Karpas-422 (cell line): ENCODE measurements around the gene ACSBG1. TPM values are rescaled to one million over a fixed set of nuclear protein-coding genes. Genes with fewer than 3 reads are reported as not detected.

Experiments used
- DNase-seq: peaks from one replicate; pipeline ENCODE4 v3.0.0-alpha.2; 2015
- H2AFZ ChIP-seq: fragments of 200-600 bp; sonication (generic); 2 replicates; pipeline ENCODE4 v1.6.1; 2014; ENCODE audit warnings: antibody characterized with exemption, low read length, mixed read lengths
- H3K27ac ChIP-seq: fragments of 200-600 bp; sonication (generic); 2 replicates; pipeline ENCODE4 v1.5.1; 2014; ENCODE audit warnings: mild to moderate bottlenecking, low read length, moderate library complexity
- H3K27me3 ChIP-seq: fragments of 200-600 bp; sonication (generic); 2 replicates; pipeline ENCODE4 v1.6.1; 2014; ENCODE audit warnings: low read length, mixed read lengths
- H3K36me3 ChIP-seq: fragments of 200-600 bp; sonication (generic); 2 replicates; pipeline ENCODE4 v1.6.1; 2014; ENCODE audit warnings: low read length, mixed read lengths; ENCODE audit not compliant: insufficient read depth
- H3K4me1 ChIP-seq: fragments of 200-600 bp; sonication (generic); 2 replicates; pipeline ENCODE4 v1.6.1; 2014; ENCODE audit warnings: mild to moderate bottlenecking, low read length, mixed read lengths
- H3K4me2 ChIP-seq: fragments of 200-600 bp; sonication (generic); 2 replicates; pipeline ENCODE4 v1.6.1; 2014; ENCODE audit warnings: low read length, low read depth, mild to moderate bottlenecking; ENCODE audit not compliant: poor library complexity, severe bottlenecking
- H3K4me3 ChIP-seq: fragments of 200-600 bp; sonication (generic); 2 replicates; pipeline ENCODE4 v1.5.1; 2014; ENCODE audit warnings: mild to moderate bottlenecking, antibody characterized with exemption, low read length, mixed read lengths
- H3K79me2 ChIP-seq: fragments of 200-600 bp; sonication (generic); 2 replicates; pipeline ENCODE4 v1.6.1; 2014; ENCODE audit warnings: mild to moderate bottlenecking, low read length, mixed read lengths
- H3K9ac ChIP-seq: fragments of 200-600 bp; sonication (generic); 2 replicates; pipeline ENCODE4 v1.6.0; 2014; ENCODE audit warnings: low read length
- H3K9me2 ChIP-seq: fragments of 200-600 bp; sonication (generic), shearing (Covaris generic); replicated peaks from 2 replicates; pipeline ENCODE4 v1.6.0; 2014; ENCODE audit warnings: mild to moderate bottlenecking, low read length, moderate library complexity; ENCODE audit not compliant: insufficient read depth
- H3K9me3 ChIP-seq: fragments of 300-700, 200-600 bp; sonication (generic); 2 replicates; pipeline ENCODE4 v1.6.1; 2014; ENCODE audit warnings: low read length, mixed read lengths
- H4K20me1 ChIP-seq: fragments of 200-600 bp; sonication (generic); 2 replicates; pipeline ENCODE4 v1.6.1; 2014; ENCODE audit warnings: mild to moderate bottlenecking, antibody characterized with exemption, low read length, low read depth; ENCODE audit not compliant: insufficient read depth
- total RNA-seq: library from RNA; depleted of rRNA; stranded (reverse); fragments of >200 nt; shearing (Covaris generic); gene quantifications from 2 replicates; pipeline ENCODE4 v1.2.3, GENCODE V29; 2014; ENCODE audit warnings: low replicate concordance

The ACSBG1 gene
- total RNA-seq, 1 experiment from 2014 or later, result not detected

GRCh38 chr15:78223396-78224022 lies 10.9 kb downstream of the ACSBG1 start:
- Histone ChIP-seq H3K79me2 (no peaks in the 10 kb centered on the region), H3K36me3 (no peaks in the 10 kb centered on the region), H3K9me3 (no peaks in the 10 kb centered on the region), H3K4me1 (peaks cover 6% of the 10 kb centered on the region; the same call in 1 of the 2 replicates), H3K27me3 (no peaks in the 10 kb centered on the region), H2AFZ (no peak overlapping the region), H3K4me2 (no peak overlapping the region), H3K27ac (no peak overlapping the region), H3K4me3 (no peak overlapping the region), H3K9me2 (no peaks in the 10 kb centered on the region), H4K20me1 (no peaks in the 10 kb centered on the region), H3K9ac (no peak overlapping the region)
- no peak for DNase-seq

GRCh38 chr15:78222745-78223395 lies 11.5 kb downstream of the ACSBG1 start:
- Histone ChIP-seq H3K4me2 (no peak overlapping the region), H3K27ac (no peak overlapping the region), H3K9me3 (no peaks in the 10 kb centered on the region), H3K4me3 (no peak overlapping the region), H3K9ac (no peak overlapping the region), H2AFZ (no peak overlapping the region), H3K27me3 (no peaks in the 10 kb centered on the region), H3K9me2 (no peaks in the 10 kb centered on the region), H4K20me1 (no peaks in the 10 kb centered on the region), H3K79me2 (no peaks in the 10 kb centered on the region), H3K4me1 (peaks cover 6% of the 10 kb centered on the region; the same call in 1 of the 2 replicates), H3K36me3 (no peaks in the 10 kb centered on the region)
- no peak for DNase-seq

GRCh38 chr15:78220713-78221112 lies 13.7 kb downstream of the ACSBG1 start:
- H3K27me3 ChIP-seq, result no peaks in the 10 kb centered on the region
- no peak overlapping the region for H2AFZ ChIP-seq
- H3K36me3 ChIP-seq, result no peaks in the 10 kb centered on the region
- H3K79me2 ChIP-seq, result no peaks in the 10 kb centered on the region
- no peak overlapping the region for H3K4me2 ChIP-seq
- no peak overlapping the region for H3K27ac ChIP-seq
- no peak overlapping the region for H3K9ac ChIP-seq
- H3K4me1 ChIP-seq, result peaks cover 6% of the 10 kb centered on the region; the same call in 1 of the 2 replicates
- no peaks in the 10 kb centered on the region for H3K9me2 ChIP-seq
- no peaks in the 10 kb centered on the region for H3K9me3 ChIP-seq
- DNase-seq, result no peak
- no peak overlapping the region for H3K4me3 ChIP-seq
- no peaks in the 10 kb centered on the region for H4K20me1 ChIP-seq

- no peaks in the 10 kb centered on the region for H3K9me3 ChIP-seq
- H3K79me2 ChIP-seq, result no peaks in the 10 kb centered on the region
- no peaks in the 10 kb centered on the region for H3K36me3 ChIP-seq
- H3K27ac ChIP-seq, result no peak overlapping the region
- peaks cover 6% of the 10 kb centered on the region; the same call in 1 of the 2 replicates for H3K4me1 ChIP-seq
- no peaks in the 10 kb centered on the region for H3K9me2 ChIP-seq
- H2AFZ ChIP-seq, result no peak overlapping the region
- H4K20me1 ChIP-seq, result no peaks in the 10 kb centered on the region
- H3K27me3 ChIP-seq, result no peaks in the 10 kb centered on the region
- H3K4me3 ChIP-seq, result no peak overlapping the region
- H3K4me2 ChIP-seq, result no peak overlapping the region
- H3K9ac ChIP-seq, result no peak overlapping the region
- no peak for DNase-seq
Measured at GRCh38 chr15:78216276-78217104, 17.9 kb downstream of the ACSBG1 start.

GRCh38 chr15:78213956-78214355 lies 20.4 kb downstream of the ACSBG1 start:
- Histone ChIP-seq H3K4me1 (no peaks in the 10 kb centered on the region), H3K9me3 (no peaks in the 10 kb centered on the region), H2AFZ (no peak overlapping the region), H3K4me2 (no peak overlapping the region), H3K27me3 (no peaks in the 10 kb centered on the region), H3K4me3 (no peak overlapping the region), H4K20me1 (no peaks in the 10 kb centered on the region), H3K9me2 (no peaks in the 10 kb centered on the region), H3K79me2 (no peaks in the 10 kb centered on the region), H3K36me3 (no peaks in the 10 kb centered on the region), H3K9ac (no peak overlapping the region), H3K27ac (no peak overlapping the region)
- no peak for DNase-seq

- H3K4me2 ChIP-seq, result no peak overlapping the region
Measured at GRCh38 chr15:78213425-78213750, 21.0 kb downstream of the ACSBG1 start.

GRCh38 chr15:78212546-78213424 lies 21.6 kb downstream of the ACSBG1 start:
- DNase-seq, result no peak
- Histone ChIP-seq H2AFZ (no peak overlapping the region), H3K4me1 (no peaks in the 10 kb centered on the region), H3K9ac (no peak overlapping the region), H3K79me2 (no peaks in the 10 kb centered on the region), H3K9me2 (no peaks in the 10 kb centered on the region), H3K4me3 (no peak overlapping the region), H3K27me3 (no peaks in the 10 kb centered on the region), H3K27ac (no peak overlapping the region), H3K4me2 (no peak overlapping the region), H3K9me3 (no peaks in the 10 kb centered on the region), H4K20me1 (no peaks in the 10 kb centered on the region), H3K36me3 (no peaks in the 10 kb centered on the region)

More at GRCh38 chr15:78213425-78213750, 21.0 kb downstream of the ACSBG1 start:
- H3K4me1 ChIP-seq, result no peaks in the 10 kb centered on the region
- no peaks in the 10 kb centered on the region for H3K27me3 ChIP-seq
- H3K9ac ChIP-seq, result no peak overlapping the region
- no peaks in the 10 kb centered on the region for H3K9me3 ChIP-seq
- H3K4me3 ChIP-seq, result no peak overlapping the region
- no peaks in the 10 kb centered on the region for H3K36me3 ChIP-seq
- no peak for DNase-seq
- H2AFZ ChIP-seq, result no peak overlapping the region
- no peak overlapping the region for H3K27ac ChIP-seq
- H4K20me1 ChIP-seq, result no peaks in the 10 kb centered on the region
- H3K9me2 ChIP-seq, result no peaks in the 10 kb centered on the region
- H3K79me2 ChIP-seq, result no peaks in the 10 kb centered on the region
